HUDEP-2 (cell line): Measurements from ENCODE around the gene VPS13D.

Source experiments
- DNase-seq, 76 experiments: peaks; one replicate each; lab custom pipeline; 2025; ENCODE audit not compliant: unreplicated experiment in 76 of 76; lab: John Stamatoyannopoulos, UW

VPS13D gene

GRCh38 chr1:12415038-12415466, 185.2 kb downstream of the VPS13D start:
- DNase-seq, result no peak

GRCh38 chr1:12416101-12416500, 186.3 kb downstream of the VPS13D start:
- DNase-seq, result no peak

- no peak for DNase-seq
Measured at GRCh38 chr1:12416744-12417143, 186.9 kb downstream of the VPS13D start.

- no peak for DNase-seq
Measured at GRCh38 chr1:12417389-12417788, 187.6 kb downstream of the VPS13D start.

GRCh38 chr1:12420171-12420570, 190.3 kb downstream of the VPS13D start:
- DNase-seq, result no peak

- peak in 1 of 76 experiments; percentile 5 for DNase-seq
Measured at GRCh38 chr1:12422488-12422887, 192.7 kb downstream of the VPS13D start.

- no peak for DNase-seq
Measured at GRCh38 chr1:12424087-12424529, 194.3 kb downstream of the VPS13D start.

GRCh38 chr1:12424793-12425192, 195.0 kb downstream of the VPS13D start:
- DNase-seq, result no peak

GRCh38 chr1:12426030-12426429, 196.2 kb downstream of the VPS13D start:
- no peak for DNase-seq

- DNase-seq, result no peak
Measured at GRCh38 chr1:12428334-12428733, 198.5 kb downstream of the VPS13D start.

- no peak for DNase-seq
Measured at GRCh38 chr1:12430525-12430924, 200.7 kb downstream of the VPS13D start.

GRCh38 chr1:12432897-12433296, 203.1 kb downstream of the VPS13D start:
- no peak for DNase-seq

- no peak for DNase-seq
Measured at GRCh38 chr1:12433323-12434053, 203.7 kb downstream of the VPS13D start.

GRCh38 chr1:12434174-12434573, 204.3 kb downstream of the VPS13D start:
- peak in 4 of 76 experiments; percentile 3 to 25 (median 12) for DNase-seq

GRCh38 chr1:12434686-12435085, 204.9 kb downstream of the VPS13D start:
- DNase-seq, result no peak

- no peak for DNase-seq
Measured at GRCh38 chr1:12435639-12436344, 206.0 kb downstream of the VPS13D start.

- no peak for DNase-seq
Measured at GRCh38 chr1:12436345-12436658, 206.5 kb downstream of the VPS13D start.

GRCh38 chr1:12436817-12437599, 207.2 kb downstream of the VPS13D start:
- DNase-seq, result no peak

GRCh38 chr1:12437629-12438028, 207.8 kb downstream of the VPS13D start:
- no peak for DNase-seq

GRCh38 chr1:12438349-12438924, 208.6 kb downstream of the VPS13D start:
- DNase-seq, result no peak

- no peak for DNase-seq
Measured at GRCh38 chr1:12439073-12439472, 209.2 kb downstream of the VPS13D start.
